ENCODE measurements around the gene LAMA4. TPM values are rescaled to one million over a fixed set of nuclear protein-coding genes. Genes with fewer than 3 reads are reported as not detected.

LAMA4 gene
- total RNA-seq, 4 donors from 2014 or later, result 8.1 to 116 (median 19.0) TPM

GRCh38 chr6:112214739-112215269 is 39.6 kb downstream of the LAMA4 start:
- Histone ChIP-seq H3K9me3 (no peaks in the 10 kb centered on the region), H3K36me3 (peaks cover 0 to 7% (median 0%) of the 10 kb centered on the region in 3 donors), H3K27ac (peak overlapping the region in 3 of 4 donors; percentile 8 to 29 (median 18)), H3K4me1 (peaks cover 0 to 51% (median 17%) of the 10 kb centered on the region in 3 donors), H3K4me3 (no peak overlapping the region), H3K27me3 (no peaks in the 10 kb centered on the region)
- intact Hi-C loops (cut with DNase I), result no loop called here
- TF ChIP-seq POLR2A (IDR thresholded peaks at IDR 0.05), result no peak
- TF ChIP-seq, protein P1, sequence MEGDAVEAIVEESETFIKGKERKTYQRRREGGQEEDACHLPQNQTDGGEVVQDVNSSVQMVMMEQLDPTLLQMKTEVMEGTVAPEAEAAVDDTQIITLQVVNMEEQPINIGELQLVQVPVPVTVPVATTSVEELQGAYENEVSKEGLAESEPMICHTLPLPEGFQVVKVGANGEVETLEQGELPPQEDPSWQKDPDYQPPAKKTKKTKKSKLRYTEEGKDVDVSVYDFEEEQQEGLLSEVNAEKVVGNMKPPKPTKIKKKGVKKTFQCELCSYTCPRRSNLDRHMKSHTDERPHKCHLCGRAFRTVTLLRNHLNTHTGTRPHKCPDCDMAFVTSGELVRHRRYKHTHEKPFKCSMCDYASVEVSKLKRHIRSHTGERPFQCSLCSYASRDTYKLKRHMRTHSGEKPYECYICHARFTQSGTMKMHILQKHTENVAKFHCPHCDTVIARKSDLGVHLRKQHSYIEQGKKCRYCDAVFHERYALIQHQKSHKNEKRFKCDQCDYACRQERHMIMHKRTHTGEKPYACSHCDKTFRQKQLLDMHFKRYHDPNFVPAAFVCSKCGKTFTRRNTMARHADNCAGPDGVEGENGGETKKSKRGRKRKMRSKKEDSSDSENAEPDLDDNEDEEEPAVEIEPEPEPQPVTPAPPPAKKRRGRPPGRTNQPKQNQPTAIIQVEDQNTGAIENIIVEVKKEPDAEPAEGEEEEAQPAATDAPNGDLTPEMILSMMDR (IDR thresholded peaks at IDR 0.05), result peak in 1 of 6 experiments; percentile 9
- 48 to 54% methylated on average over 2 of the region's 2 CpGs for WGBS, 2 donors
- DNase-seq, result no peak

DNA sequence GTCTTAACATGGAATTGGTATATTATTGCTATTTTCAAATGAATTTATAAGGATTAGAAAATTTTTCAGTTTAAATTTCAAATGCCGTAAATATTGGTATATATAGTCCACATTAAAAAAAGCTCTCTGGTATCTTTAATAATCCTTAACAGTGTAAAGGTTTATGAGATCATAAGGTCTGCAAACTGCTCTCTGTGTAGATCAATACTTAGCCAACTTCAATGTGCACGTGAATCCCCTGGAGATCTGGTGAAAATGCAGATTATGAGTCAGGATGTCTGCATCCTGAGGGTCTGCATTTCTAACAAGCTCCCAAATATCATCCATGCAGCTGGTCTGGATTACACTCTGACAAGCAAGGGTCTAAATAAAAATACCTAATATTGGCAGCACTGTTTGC is 43.5 kb downstream of the LAMA4 start:
- WGBS, 2 donors, result 88 to 95% methylated on average over 2 of the region's 2 CpGs
- no peak for DNase-seq
- TF ChIP-seq, protein P1 (IDR thresholded peaks at IDR 0.05), result no peak
- TF ChIP-seq POLR2A (IDR thresholded peaks at IDR 0.05), result no peak
- Histone ChIP-seq H3K27me3 (no peaks in the 10 kb centered on the region), H3K4me1 (peaks cover 0 to 19% (median under 1%) of the 10 kb centered on the region in 3 donors), H3K36me3 (peaks cover 0 to 7% (median 0%) of the 10 kb centered on the region in 3 donors), H3K27ac (no peak overlapping the region), H3K4me3 (no peak overlapping the region), H3K9me3 (no peaks in the 10 kb centered on the region)
- intact Hi-C loops (cut with DNase I), result no loop called here

- H3K4me3 ChIP-seq, result no peak overlapping the region
- peaks cover 0 to 19% (median 13%) of the 10 kb centered on the region in 3 donors for H3K4me1 ChIP-seq
- no peaks in the 10 kb centered on the region for H3K9me3 ChIP-seq
- no peak for TF ChIP-seq POLR2A (IDR thresholded peaks at IDR 0.05)
- TF ChIP-seq, protein P1 (IDR thresholded peaks at IDR 0.05), result no peak
- H3K27me3 ChIP-seq, result no peaks in the 10 kb centered on the region
- intact Hi-C loops (cut with DNase I), result no loop called here
- no peak overlapping the region for H3K27ac ChIP-seq
- no peak for DNase-seq
- peaks cover 0 to 7% (median 0%) of the 10 kb centered on the region in 3 donors for H3K36me3 ChIP-seq
- WGBS, 2 donors, result 55 to 86% methylated on average over 2 of the region's 2 CpGs
Measured at GRCh38 chr6:112209131-112209530, 45.2 kb downstream of the LAMA4 start.

- 53 to 94% methylated on average over 2 of the region's 2 CpGs for WGBS, 2 donors
Measured at GRCh38 chr6:112207776-112208175, 46.6 kb downstream of the LAMA4 start.

GRCh38 chr6:112207131-112207530 is 47.2 kb downstream of the LAMA4 start:
- Histone ChIP-seq H3K4me3 (no peak overlapping the region), H3K36me3 (no peaks in the 10 kb centered on the region), H3K27ac (no peak overlapping the region), H3K27me3 (no peaks in the 10 kb centered on the region), H3K9me3 (no peaks in the 10 kb centered on the region), H3K4me1 (peaks cover 0 to 30% (median 19%) of the 10 kb centered on the region in 3 donors)
- intact Hi-C loops (cut with DNase I), result no loop called here
- 88 to 95% methylated on average over 4 of the region's 4 CpGs for WGBS, 2 donors
- DNase-seq, result no peak
- no peak for TF ChIP-seq POLR2A (IDR thresholded peaks at IDR 0.05)
- TF ChIP-seq, protein P1 (IDR thresholded peaks at IDR 0.05), result no peak

More at GRCh38 chr6:112207776-112208175, 46.6 kb downstream of the LAMA4 start:
- intact Hi-C loops (cut with DNase I), result no loop called here
- Histone ChIP-seq H3K27me3 (no peaks in the 10 kb centered on the region), H3K36me3 (no peaks in the 10 kb centered on the region), H3K4me3 (no peak overlapping the region), H3K4me1 (peaks cover 0 to 30% (median 19%) of the 10 kb centered on the region in 3 donors), H3K9me3 (no peaks in the 10 kb centered on the region), H3K27ac (no peak overlapping the region)
- TF ChIP-seq, protein P1 (IDR thresholded peaks at IDR 0.05), result no peak
- TF ChIP-seq POLR2A (IDR thresholded peaks at IDR 0.05), result no peak
- DNase-seq, result no peak
